Osteocyte (in vitro differentiated cells): ENCODE data around the gene ATP1B1. TPM values are rescaled to one million over a fixed set of nuclear protein-coding genes. Genes with fewer than 3 reads are reported as not detected.
A peak's percentile ranks its signal among the peaks of the same experiment; 100 is the strongest.

Source experiments
- DNase-seq: peaks from one replicate; pipeline ENCODE4 v3.0.0; 2021; ENCODE audit warnings: mixed read lengths; ENCODE audit not compliant: unreplicated experiment; ENCODE audit errors: extremely low spot score
- H3K27ac Mint-ChIP-seq: one replicate; pipeline ENCODE4 v1.8.0; 2021; ENCODE audit warnings: mild to moderate bottlenecking, mixed read lengths; ENCODE audit not compliant: unreplicated experiment
- H3K27me3 Mint-ChIP-seq: one replicate; pipeline ENCODE4 v1.8.0; 2021; ENCODE audit warnings: mixed read lengths; ENCODE audit not compliant: unreplicated experiment
- H3K36me3 Mint-ChIP-seq: one replicate; pipeline ENCODE4 v1.8.0; 2021; ENCODE audit warnings: mixed read lengths; ENCODE audit not compliant: unreplicated experiment
- H3K4me1 Mint-ChIP-seq: one replicate; pipeline ENCODE4 v1.8.0; 2021; ENCODE audit warnings: mixed read lengths; ENCODE audit not compliant: unreplicated experiment
- H3K4me3 Mint-ChIP-seq: one replicate; pipeline ENCODE4 v1.8.0; 2021; ENCODE audit warnings: mild to moderate bottlenecking, moderate library complexity, mixed read lengths; ENCODE audit not compliant: unreplicated experiment
- H3K9me3 Mint-ChIP-seq: one replicate; pipeline ENCODE4 v1.8.0; 2021; ENCODE audit warnings: mixed read lengths; ENCODE audit not compliant: unreplicated experiment
- CTCF ChIP-seq: fragments of 200-600 bp; sonication (generic); IDR thresholded peaks from 2 replicates; pipeline ENCODE4 v1.5.0; 2021; ENCODE audit warnings: antibody characterized with exemption, mild to moderate bottlenecking, moderate library complexity
- total RNA-seq: library from RNA; stranded (reverse); gene quantifications from 2 replicates; pipeline ENCODE4 v1.2.1, GENCODE V29; 2021

Gene ATP1B1
- total RNA-seq, 1 donor from 2014 or later, result 42.0 TPM

DNA sequence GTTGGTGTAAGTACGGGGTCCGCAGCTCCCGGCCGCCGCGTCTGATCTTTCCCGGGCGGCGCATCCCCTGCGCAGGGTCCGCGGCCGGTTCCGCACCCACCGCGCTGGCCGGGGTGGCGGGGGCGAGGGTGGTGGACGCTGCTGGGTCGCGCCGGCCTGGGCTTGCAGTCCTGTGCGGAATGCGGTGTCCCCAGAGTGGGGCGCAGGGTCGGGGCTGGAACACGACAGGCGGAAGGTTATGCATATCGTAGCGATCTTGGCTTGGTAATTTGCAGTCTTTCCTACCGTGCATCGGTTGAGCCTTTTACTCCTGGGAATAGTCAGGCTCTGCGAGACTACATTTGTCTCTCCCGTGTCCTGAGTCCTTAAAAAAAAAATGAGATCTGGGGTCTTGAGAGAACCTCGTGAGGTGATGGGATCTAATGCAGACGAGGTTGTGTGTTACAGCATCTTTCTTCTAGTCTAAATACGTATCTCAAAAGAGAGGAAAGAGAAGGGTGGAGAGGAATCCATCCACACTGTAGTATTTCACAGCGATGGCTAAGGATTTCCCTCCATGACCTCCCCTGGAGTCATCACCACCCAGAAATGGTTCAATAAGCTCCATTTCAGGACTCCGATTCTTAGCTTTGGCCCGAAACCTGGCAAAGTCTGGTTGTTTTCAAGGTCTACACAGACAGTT, 572 bp downstream of the ATP1B1 start:
- peak overlapping the region; percentile 85 for H3K4me3 Mint-ChIP-seq
- H3K27ac Mint-ChIP-seq, result peak overlapping the region; percentile 90
- H3K4me1 Mint-ChIP-seq, result peaks cover 54% of the 10 kb centered on the region
- no peak for DNase-seq
- TF ChIP-seq CTCF, result no peak
- peaks cover 5% of the 10 kb centered on the region for H3K36me3 Mint-ChIP-seq
- no peaks in the 10 kb centered on the region for H3K9me3 Mint-ChIP-seq
- no peaks in the 10 kb centered on the region for H3K27me3 Mint-ChIP-seq

GRCh38 chr1:169107603-169108208, 1.2 kb downstream of the ATP1B1 start:
- DNase-seq, result no peak
- Mint-ChIP-seq H3K27ac (peak overlapping the region; percentile 90), H3K9me3 (no peaks in the 10 kb centered on the region), H3K4me1 (peaks cover 61% of the 10 kb centered on the region), H3K27me3 (no peaks in the 10 kb centered on the region), H3K36me3 (peaks cover 10% of the 10 kb centered on the region), H3K4me3 (peak overlapping the region; percentile 85)
- no peak for TF ChIP-seq CTCF

- Mint-ChIP-seq H3K27ac (peak overlapping the region; percentile 90), H3K4me3 (peak overlapping the region; percentile 85), H3K27me3 (no peaks in the 10 kb centered on the region), H3K36me3 (peaks cover 10% of the 10 kb centered on the region), H3K4me1 (peaks cover 66% of the 10 kb centered on the region), H3K9me3 (no peaks in the 10 kb centered on the region)
- no peak for DNase-seq
- TF ChIP-seq CTCF, result no peak
These were observed 1.7 kb downstream of the ATP1B1 start for GRCh38 chr1:169108223-169108622.

- peak; percentile 24 for TF ChIP-seq CTCF
- H3K4me1 Mint-ChIP-seq, result peaks cover 74% of the 10 kb centered on the region
- H3K9me3 Mint-ChIP-seq, result no peaks in the 10 kb centered on the region
- peak overlapping the region; percentile 85 for H3K4me3 Mint-ChIP-seq
- DNase-seq, result no peak
- H3K36me3 Mint-ChIP-seq, result peaks cover 15% of the 10 kb centered on the region
- H3K27ac Mint-ChIP-seq, result peak overlapping the region; percentile 90
- H3K27me3 Mint-ChIP-seq, result no peaks in the 10 kb centered on the region
These were observed 2.5 kb downstream of the ATP1B1 start for GRCh38 chr1:169108863-169109560.

- H3K27ac Mint-ChIP-seq, result peak overlapping the region; percentile 90
- H3K36me3 Mint-ChIP-seq, result peaks cover 19% of the 10 kb centered on the region
- no peaks in the 10 kb centered on the region for H3K27me3 Mint-ChIP-seq
- no peaks in the 10 kb centered on the region for H3K9me3 Mint-ChIP-seq
- no peak for TF ChIP-seq CTCF
- peak overlapping the region; percentile 85 for H3K4me3 Mint-ChIP-seq
- peaks cover 78% of the 10 kb centered on the region for H3K4me1 Mint-ChIP-seq
- no peak for DNase-seq
These were observed 3.2 kb downstream of the ATP1B1 start for GRCh38 chr1:169109561-169110134.
